Liver (tissue), 3 donors: ENCODE data around the gene TANGO6.

Experiments used
- RAD21 ChIP-seq, 2 donors: IDR thresholded peaks; 2 replicates each; pipeline ENCODE4 v1.6.1; 2016; ENCODE audit warnings: antibody characterized with exemption in 2 of 2, mild to moderate bottlenecking in 2 of 2
- TAF1 ChIP-seq: conservative IDR thresholded peaks from 2 replicates; pipeline ENCODE4 v1.6.1; 2016; ENCODE audit warnings: antibody characterized with exemption, mild to moderate bottlenecking
- TF ChIP-seq, protein P1 (sequence below): fragments of 150-350 bp; IDR thresholded peaks from 2 replicates; pipeline ENCODE4 v1.5.1; 2017; ENCODE audit warnings: improper control_type of control experiment, low read depth, low read length; ENCODE audit not compliant: missing input control
- TF ChIP-seq, protein P2 (sequence below): IDR thresholded peaks from 2 replicates; pipeline ENCODE4 v1.6.1; 2016; ENCODE audit warnings: antibody characterized with exemption
- TF ChIP-seq, protein P3 (sequence below): IDR thresholded peaks from 2 replicates; pipeline ENCODE4 v1.6.1; 2016; ENCODE audit warnings: antibody characterized with exemption, mild to moderate bottlenecking
- donor health status: healthy.
- donor health status: healthy.

DNA sequence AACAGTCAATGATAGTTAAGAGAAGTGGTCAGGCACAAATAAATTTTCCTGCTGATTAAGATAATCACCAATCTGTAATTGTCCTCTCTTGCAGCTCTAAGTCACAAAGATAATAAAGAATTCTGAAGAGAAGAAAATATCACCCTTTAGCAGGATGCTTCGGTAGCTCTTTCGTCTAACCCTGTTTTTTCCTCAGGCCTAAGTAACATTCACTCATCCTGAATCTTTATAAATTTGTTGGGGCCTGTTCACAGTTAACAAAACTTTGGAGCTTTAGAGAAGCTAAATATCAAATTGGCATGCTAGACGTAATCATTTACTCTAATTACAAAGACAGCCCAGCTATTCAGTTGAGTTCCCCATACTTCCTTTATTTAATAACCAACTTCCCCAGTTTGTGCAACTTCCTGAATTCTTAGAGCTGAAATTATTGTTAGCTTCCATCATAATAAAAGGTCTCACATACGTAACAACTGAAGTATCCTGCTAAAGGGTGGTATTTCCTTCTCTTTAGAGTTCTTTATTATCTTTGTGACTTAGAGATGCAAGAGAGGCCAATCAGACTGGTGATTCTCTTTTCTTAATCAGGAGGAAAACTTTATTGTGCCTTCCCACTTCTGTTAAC, 118.6 kb downstream of the TANGO6 start:
- TF ChIP-seq, protein P1, sequence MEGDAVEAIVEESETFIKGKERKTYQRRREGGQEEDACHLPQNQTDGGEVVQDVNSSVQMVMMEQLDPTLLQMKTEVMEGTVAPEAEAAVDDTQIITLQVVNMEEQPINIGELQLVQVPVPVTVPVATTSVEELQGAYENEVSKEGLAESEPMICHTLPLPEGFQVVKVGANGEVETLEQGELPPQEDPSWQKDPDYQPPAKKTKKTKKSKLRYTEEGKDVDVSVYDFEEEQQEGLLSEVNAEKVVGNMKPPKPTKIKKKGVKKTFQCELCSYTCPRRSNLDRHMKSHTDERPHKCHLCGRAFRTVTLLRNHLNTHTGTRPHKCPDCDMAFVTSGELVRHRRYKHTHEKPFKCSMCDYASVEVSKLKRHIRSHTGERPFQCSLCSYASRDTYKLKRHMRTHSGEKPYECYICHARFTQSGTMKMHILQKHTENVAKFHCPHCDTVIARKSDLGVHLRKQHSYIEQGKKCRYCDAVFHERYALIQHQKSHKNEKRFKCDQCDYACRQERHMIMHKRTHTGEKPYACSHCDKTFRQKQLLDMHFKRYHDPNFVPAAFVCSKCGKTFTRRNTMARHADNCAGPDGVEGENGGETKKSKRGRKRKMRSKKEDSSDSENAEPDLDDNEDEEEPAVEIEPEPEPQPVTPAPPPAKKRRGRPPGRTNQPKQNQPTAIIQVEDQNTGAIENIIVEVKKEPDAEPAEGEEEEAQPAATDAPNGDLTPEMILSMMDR, result no peak
- TF ChIP-seq RAD21 (IDR thresholded peaks at IDR 0.05) (no peak), TAF1 (no peak)
- TF ChIP-seq, protein P2, sequence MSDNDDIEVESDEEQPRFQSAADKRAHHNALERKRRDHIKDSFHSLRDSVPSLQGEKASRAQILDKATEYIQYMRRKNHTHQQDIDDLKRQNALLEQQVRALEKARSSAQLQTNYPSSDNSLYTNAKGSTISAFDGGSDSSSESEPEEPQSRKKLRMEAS, result no peak
- TF ChIP-seq, protein P3, sequence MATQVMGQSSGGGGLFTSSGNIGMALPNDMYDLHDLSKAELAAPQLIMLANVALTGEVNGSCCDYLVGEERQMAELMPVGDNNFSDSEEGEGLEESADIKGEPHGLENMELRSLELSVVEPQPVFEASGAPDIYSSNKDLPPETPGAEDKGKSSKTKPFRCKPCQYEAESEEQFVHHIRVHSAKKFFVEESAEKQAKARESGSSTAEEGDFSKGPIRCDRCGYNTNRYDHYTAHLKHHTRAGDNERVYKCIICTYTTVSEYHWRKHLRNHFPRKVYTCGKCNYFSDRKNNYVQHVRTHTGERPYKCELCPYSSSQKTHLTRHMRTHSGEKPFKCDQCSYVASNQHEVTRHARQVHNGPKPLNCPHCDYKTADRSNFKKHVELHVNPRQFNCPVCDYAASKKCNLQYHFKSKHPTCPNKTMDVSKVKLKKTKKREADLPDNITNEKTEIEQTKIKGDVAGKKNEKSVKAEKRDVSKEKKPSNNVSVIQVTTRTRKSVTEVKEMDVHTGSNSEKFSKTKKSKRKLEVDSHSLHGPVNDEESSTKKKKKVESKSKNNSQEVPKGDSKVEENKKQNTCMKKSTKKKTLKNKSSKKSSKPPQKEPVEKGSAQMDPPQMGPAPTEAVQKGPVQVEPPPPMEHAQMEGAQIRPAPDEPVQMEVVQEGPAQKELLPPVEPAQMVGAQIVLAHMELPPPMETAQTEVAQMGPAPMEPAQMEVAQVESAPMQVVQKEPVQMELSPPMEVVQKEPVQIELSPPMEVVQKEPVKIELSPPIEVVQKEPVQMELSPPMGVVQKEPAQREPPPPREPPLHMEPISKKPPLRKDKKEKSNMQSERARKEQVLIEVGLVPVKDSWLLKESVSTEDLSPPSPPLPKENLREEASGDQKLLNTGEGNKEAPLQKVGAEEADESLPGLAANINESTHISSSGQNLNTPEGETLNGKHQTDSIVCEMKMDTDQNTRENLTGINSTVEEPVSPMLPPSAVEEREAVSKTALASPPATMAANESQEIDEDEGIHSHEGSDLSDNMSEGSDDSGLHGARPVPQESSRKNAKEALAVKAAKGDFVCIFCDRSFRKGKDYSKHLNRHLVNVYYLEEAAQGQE, result no peak
